GM19467 (cell line): Measurements from ENCODE around the gene TRIM47.

Experiments used
- ATAC-seq: cut with Tn5 transposase; IDR thresholded peaks from one replicate; pipeline ENCODE4 v1.9.1; 2021; ENCODE audit warnings: mild to moderate bottlenecking, moderate library complexity; ENCODE audit not compliant: unreplicated experiment

Gene TRIM47

DNA sequence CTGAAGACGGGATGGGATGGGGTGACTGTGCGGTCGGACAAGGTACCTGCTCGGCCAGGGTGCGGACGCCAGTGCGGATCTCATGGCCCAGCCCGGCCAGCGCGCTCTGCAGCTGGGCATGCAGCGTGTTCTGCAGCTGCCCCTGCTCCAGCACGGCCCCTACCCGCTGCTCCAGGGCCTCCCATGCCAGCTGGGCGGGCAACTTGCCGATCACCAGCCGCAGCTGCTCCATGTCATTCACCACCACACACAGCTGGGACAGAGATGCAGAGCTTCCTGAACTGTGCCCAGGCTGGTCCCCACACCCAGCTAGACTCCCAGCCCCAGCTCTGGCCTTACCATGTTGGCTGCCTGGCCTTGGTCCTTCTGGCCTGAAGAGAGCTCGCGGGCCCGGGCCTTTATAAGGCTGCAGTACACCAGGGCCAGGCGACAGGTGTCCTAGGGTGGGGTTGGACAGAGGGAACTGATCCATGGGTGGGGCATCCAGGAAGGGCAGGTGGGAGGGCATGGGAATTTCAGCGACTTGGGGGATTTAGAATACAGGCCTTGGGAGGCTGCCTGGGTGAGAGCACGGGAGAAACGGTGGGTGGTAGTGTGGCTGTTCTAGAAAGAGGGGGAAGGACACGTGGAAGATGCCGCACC lies 44.0 kb downstream of the TRIM47 start:
- ATAC-seq: no peak

DNA sequence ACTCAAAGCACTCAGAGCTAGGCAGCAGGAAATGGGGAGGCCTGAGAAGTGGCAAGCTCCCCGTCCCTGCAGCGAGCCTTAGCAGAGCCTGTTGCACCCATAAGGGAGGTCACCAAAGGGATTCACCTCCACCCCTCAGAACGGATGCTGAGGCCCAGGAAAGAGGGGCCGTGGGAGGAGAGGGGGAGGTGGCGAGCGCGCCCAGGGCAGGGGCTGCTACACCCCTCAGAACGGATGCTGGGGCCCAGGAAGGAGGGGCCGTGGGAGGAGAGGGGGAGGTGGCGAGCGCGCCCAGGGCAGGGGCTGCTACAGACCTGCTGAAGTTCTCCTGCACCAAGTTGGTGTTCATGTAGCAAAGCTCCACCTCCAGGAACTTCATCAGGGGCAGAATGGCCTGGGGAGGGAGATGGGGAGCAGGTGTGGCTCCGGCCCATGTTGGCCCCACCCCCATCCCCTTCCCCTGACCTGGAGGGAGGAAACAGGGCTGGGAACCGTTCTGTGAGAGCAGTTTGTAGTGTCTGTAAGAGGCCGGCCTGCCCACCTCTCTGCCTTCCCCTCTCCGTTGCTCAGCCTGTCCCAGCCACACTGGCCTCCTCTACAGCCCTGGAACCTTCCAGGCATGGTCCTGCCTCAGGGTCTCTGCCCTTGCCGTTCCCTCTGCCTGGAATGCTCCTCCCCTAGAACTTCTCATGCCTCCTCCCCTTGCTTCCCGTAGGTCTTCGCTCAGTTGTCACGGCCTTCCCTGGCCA lies 45.6 kb downstream of the TRIM47 start:
- ATAC-seq: no peak

- no peak for ATAC-seq
Measured at GRCh38 chr17:75832164-75832651, 46.2 kb downstream of the TRIM47 start.

DNA sequence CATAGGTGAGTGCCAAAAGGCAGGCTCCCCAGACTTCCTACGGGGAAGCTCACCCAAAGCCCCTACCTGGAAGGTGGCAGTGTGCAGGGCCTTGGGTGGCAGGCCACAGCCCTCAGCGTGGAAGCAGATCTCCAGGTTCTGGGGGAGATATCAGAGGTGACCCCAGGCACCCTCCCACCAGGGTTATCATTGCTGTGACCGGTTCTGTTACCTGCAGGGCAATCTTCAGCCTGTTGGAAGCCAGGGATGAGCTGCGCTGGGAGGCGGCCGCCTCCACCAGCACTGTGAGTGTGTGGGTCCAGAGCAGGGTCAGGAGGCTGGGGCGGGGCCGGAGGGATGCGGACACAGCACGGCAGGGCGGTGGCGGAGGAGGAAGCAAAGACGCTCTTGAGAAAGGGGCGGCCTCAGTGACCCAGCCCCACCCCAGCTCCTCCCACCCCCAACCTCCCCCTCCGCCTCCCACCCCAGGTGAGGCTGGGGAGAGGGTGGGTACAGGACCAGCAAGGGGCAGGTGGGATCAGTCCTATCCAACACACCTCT lies 47.3 kb downstream of the TRIM47 start:
- no peak for ATAC-seq

DNA sequence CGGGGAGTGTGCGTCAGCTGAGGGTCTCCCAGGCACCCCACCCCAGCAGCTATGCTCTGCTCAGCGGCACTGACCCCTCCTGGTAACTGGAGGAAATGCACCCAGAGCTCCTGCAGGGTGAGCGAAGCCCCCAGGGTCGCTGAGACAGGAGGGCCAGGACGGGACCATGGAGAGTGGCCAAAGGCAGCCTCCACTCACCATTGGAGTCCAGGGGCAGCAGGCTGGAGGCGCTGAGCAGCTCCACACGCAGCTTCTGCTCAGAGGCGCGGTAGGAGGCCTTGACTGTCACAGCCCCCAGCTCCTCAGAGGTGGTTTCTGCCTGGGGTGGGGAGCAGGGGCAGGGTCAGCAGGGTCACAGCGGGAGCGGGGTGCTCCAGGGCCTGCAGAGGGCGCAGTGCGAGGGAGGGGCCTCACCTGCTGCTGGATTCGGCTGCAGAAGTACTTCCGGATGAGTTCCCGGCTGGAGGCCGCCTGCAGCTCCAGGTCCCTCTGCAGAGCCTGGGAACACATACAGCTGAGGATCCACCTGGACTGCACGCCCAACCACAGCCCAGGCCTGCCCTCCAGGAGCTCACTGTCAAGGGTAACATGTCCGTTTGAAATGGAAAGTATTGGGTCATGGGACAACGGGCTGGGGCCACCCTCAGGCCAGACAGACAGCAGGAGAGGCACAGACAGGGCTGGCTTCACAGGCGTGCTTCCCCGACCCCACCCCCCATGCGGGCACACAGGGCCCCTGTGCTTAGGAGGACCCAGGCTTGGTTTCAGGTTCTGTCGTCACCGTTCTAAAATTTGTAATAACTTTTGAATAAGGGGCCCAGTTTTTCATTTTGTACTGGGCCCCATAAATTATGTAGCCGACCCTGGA lies 48.0 kb downstream of the TRIM47 start:
- ATAC-seq: no peak

GRCh38 chr17:75829747-75830146 lies 48.6 kb downstream of the TRIM47 start:
- ATAC-seq: no peak

GRCh38 chr17:75828741-75829140 lies 49.6 kb downstream of the TRIM47 start:
- no peak for ATAC-seq

DNA sequence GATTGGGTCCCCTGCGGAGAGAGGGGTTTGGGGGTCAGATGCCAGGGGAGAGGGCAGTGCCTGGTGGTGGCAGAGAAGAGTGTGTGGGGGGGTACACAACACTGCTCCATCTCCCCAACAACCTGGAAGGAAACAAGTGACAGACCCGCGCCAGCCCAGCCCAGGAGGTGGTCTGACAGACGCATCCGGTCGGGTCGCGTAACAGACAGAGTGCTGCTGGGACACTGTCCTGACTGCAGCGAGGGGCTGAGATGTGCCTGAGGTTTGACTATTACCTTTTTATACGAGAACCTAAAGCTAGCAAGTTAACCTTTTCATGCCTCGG lies 50.3 kb downstream of the TRIM47 start:
- no peak for ATAC-seq

DNA sequence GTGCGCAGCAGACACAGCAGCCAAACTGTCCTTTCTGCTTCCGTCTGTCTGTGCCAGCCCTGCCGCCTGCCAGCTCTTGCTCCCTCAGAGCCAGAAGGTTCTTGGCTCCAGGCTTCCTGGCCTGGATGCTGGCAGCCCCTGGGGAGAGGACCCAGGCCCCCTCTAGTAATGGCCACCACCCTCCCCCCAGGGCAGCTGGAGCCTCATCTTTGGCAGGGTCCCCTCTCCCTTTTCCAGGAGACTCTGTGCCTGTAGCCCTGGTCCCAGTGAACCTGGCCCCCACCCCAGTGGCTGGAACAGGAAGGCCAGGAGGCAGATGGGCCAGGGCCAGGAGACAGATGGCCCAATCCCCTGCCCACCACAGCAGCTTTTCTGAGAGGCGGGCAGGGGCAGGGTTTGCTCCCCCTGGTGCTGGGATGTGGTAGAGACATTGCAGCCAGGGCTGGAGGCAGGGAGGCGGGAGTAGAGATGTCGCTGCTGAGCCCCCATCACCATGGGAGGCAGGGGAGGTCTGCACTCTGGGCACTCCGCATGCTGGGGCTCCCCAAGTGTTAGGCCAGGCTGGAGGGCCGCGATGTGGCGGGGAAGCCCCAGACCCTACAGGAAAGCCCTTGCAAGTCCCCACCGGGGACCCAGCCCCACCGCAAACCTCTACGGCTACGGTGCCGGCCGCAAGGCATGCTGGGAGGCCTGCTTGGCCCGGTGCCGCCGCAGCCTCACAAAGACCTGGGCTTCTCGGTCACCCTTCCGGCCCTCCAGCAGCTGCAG lies 50.9 kb downstream of the TRIM47 start:
- no peak for ATAC-seq

GRCh38 chr17:75826561-75827307 lies 51.6 kb downstream of the TRIM47 start:
- no peak for ATAC-seq

- ATAC-seq: no peak
Measured at GRCh38 chr17:75825748-75826370, 52.5 kb downstream of the TRIM47 start.

DNA sequence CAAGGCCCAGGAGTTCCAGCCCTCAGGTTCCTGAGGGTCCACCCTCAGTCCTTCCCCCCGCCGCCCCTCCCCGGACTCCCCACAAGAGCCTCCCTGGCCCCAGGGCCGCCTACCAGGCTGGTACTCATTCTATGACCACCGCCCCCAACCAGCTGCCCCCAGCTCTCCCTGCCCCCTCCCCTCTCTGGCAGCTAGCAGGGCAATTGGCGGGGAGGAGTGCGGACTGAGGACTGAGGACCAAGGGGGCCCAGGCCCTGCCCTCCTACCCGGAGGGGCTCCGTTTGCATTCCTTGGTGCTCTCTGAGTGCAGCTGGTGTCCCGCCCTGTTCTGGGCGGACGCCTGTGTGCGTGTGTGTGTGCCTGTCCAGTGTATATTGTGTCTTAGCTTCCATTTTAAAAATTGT lies 53.2 kb downstream of the TRIM47 start:
- ATAC-seq: no peak

- no peak for ATAC-seq
Measured at GRCh38 chr17:75824666-75825065, 53.7 kb downstream of the TRIM47 start.
